Fibroblast of pulmonary artery (primary cell): ENCODE results near the gene BLVRA.

Experiments used
- DNase-seq: peaks from one replicate; pipeline ENCODE4 v3.0.0-alpha.2; 2010; ENCODE audit warnings: low read depth
- H3K4me3 ChIP-seq: replicated peaks from 2 replicates; pipeline ENCODE4 v1.5.1; 2011; ENCODE audit warnings: low read depth, mild to moderate bottlenecking, control low read depth, low read length, moderate library complexity
- CTCF ChIP-seq: IDR thresholded peaks from 2 replicates; pipeline ENCODE4 v1.5.1; 2011; ENCODE audit warnings: mild to moderate bottlenecking, control low read depth, low read length, inconsistent platforms; ENCODE audit errors: missing control alignments

BLVRA gene

DNA sequence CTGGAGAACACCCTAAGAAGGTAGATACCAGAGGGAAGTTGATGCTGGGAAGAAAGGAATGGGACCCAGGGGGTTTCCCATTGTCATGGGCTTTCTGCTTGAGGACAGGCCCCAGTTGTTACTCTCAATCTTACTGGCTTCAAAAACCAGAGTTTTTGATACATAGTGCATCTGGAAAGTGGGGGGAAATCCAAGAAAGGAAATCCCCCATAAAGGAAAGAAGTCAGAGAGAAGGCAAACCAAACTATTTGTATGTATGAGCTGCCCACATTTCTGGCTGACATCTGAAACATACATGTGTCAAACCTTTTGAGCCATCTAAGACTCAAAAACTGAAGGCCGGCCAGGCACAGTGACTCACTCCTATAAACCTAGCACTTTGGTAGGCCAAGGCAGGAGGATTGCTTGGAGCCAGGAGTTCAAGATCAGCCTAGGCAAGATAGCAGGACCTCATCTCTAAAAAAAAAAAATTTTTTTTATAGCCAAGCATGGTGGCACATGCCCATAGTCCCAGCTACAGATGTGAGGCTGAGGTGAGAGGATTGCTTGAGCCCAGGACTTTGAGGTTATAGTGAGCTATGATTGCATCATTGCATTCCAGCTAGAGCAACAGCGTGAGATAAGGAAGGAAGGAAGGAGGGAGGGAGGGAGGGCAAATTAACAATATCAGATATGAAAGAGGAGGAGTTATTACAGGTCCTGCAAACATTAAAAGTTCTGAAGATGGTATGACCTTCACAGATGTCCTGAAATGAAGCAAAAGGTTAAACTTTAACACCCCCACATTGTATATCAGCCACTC is 22.5 kb upstream of the BLVRA start:
- H3K4me3 ChIP-seq = no peak overlapping the region
- DNase-seq = peak; percentile 63
- TF ChIP-seq CTCF = no peak

GRCh38 chr7:43737467-43738127 is 20.9 kb upstream of the BLVRA start:
- no peak for TF ChIP-seq CTCF

GRCh38 chr7:43742692-43743091 is 15.8 kb upstream of the BLVRA start:
- DNase-seq = no peak
- no peak overlapping the region for H3K4me3 ChIP-seq
- TF ChIP-seq CTCF = no peak

More at GRCh38 chr7:43737467-43738127, 20.9 kb upstream of the BLVRA start:
- no peak overlapping the region for H3K4me3 ChIP-seq
- no peak for DNase-seq

- no peak for DNase-seq
- no peak overlapping the region for H3K4me3 ChIP-seq
- TF ChIP-seq CTCF = no peak
Observed at GRCh38 chr7:43747328-43748105, 11.0 kb upstream of the BLVRA start.

GRCh38 chr7:43749383-43749940 is 9.0 kb upstream of the BLVRA start:
- no peak for DNase-seq
- no peak for TF ChIP-seq CTCF
- H3K4me3 ChIP-seq = no peak overlapping the region

- no peak for TF ChIP-seq CTCF
- H3K4me3 ChIP-seq = no peak overlapping the region
- DNase-seq = peak; percentile 52
Observed at GRCh38 chr7:43750016-43750887, 8.2 kb upstream of the BLVRA start.
